H9 (cell line): Measurements from ENCODE around the gene CD151. TPM values are rescaled to one million over a fixed set of nuclear protein-coding genes. Genes with fewer than 3 reads are reported as not detected.

Experiments
- DNase-seq: peaks from one replicate; pipeline ENCODE4 v3.0.0-alpha.2; 2017
- H2AFZ ChIP-seq: one replicate; pipeline ENCODE4 v1.6.1; 2013; ENCODE audit warnings: mild to moderate bottlenecking, low read length, control low read depth, moderate library complexity
- H2AK5ac ChIP-seq: 2 replicates; pipeline ENCODE4 v1.6.1; 2013; ENCODE audit warnings: low read length, control low read depth, mixed read lengths; ENCODE audit not compliant: insufficient read length
- H2BK120ac ChIP-seq: one replicate; pipeline ENCODE4 v1.6.1; 2013; ENCODE audit warnings: low read depth, mild to moderate bottlenecking, low read length, control low read depth, inconsistent platforms; ENCODE audit not compliant: poor library complexity, severe bottlenecking
- H2BK12ac ChIP-seq: 2 replicates; pipeline ENCODE4 v1.6.1; 2013; ENCODE audit warnings: low read length, control low read depth, mixed read lengths, low read depth; ENCODE audit not compliant: insufficient read length
- H2BK15ac ChIP-seq: 2 replicates; pipeline ENCODE4 v1.6.1; 2013; ENCODE audit warnings: low read depth, low read length, control low read depth
- H2BK20ac ChIP-seq: one replicate; pipeline ENCODE4 v1.6.1; 2013; ENCODE audit warnings: low read depth, mild to moderate bottlenecking, low read length, control low read depth, inconsistent platforms; ENCODE audit not compliant: poor library complexity, severe bottlenecking
- H2BK5ac ChIP-seq: 2 replicates; pipeline ENCODE4 v1.6.1; 2013; ENCODE audit warnings: low read length, control low read depth, mixed read lengths; ENCODE audit not compliant: insufficient read length
- H3K14ac ChIP-seq: 2 replicates; pipeline ENCODE4 v1.6.1; 2013; ENCODE audit warnings: low read length, control low read depth; ENCODE audit not compliant: insufficient read depth
- H3K18ac ChIP-seq: 2 replicates; pipeline ENCODE4 v1.6.1; 2013; ENCODE audit warnings: low read depth, mild to moderate bottlenecking, mixed read lengths, low read length, control low read depth; ENCODE audit not compliant: insufficient read length
- H3K23ac ChIP-seq: 2 replicates; pipeline ENCODE4 v1.6.1; 2013; ENCODE audit warnings: low read length, control low read depth, mixed read lengths, low read depth; ENCODE audit not compliant: insufficient read length
- H3K23me2 ChIP-seq: 2 replicates; pipeline ENCODE4 v1.6.1; 2013; ENCODE audit warnings: low read depth, mild to moderate bottlenecking, mixed read lengths, low read length, control low read depth; ENCODE audit not compliant: insufficient read length, poor library complexity, severe bottlenecking
- H3K27ac ChIP-seq: 2 replicates; pipeline ENCODE4 v1.5.1; 2013; ENCODE audit warnings: low read length, control low read depth, mixed read lengths, low read depth; ENCODE audit not compliant: insufficient read length
- H3K27me3 ChIP-seq: 2 replicates; pipeline ENCODE4 v1.6.1; 2013; ENCODE audit warnings: low read length, control low read depth, inconsistent platforms; ENCODE audit not compliant: insufficient read depth
- H3K4ac ChIP-seq: 2 replicates; pipeline ENCODE4 v1.6.1; 2013; ENCODE audit warnings: low read depth, mild to moderate bottlenecking, control low read depth, inconsistent platforms, low read length, moderate library complexity
- H3K4me1 ChIP-seq: 2 replicates; pipeline ENCODE4 v1.6.1; 2013; ENCODE audit warnings: low read length, control low read depth, inconsistent platforms; ENCODE audit not compliant: insufficient read depth
- H3K4me2 ChIP-seq: 2 replicates; pipeline ENCODE4 v1.6.1; 2013; ENCODE audit warnings: low read length, control low read depth, mixed read lengths; ENCODE audit not compliant: insufficient read length, insufficient read depth
- H3K56ac ChIP-seq: 2 replicates; pipeline ENCODE4 v1.6.1; 2013; ENCODE audit warnings: low read depth, mild to moderate bottlenecking, mixed read lengths, low read length, control low read depth; ENCODE audit not compliant: insufficient read length
- H3K79me1 ChIP-seq: 2 replicates; pipeline ENCODE4 v1.6.1; 2013; ENCODE audit warnings: low read depth, mild to moderate bottlenecking, moderate library complexity, low read length, control low read depth, inconsistent platforms; ENCODE audit not compliant: insufficient read depth, poor library complexity, severe bottlenecking
- H3K79me2 ChIP-seq: 2 replicates; pipeline ENCODE4 v1.6.1; 2013; ENCODE audit warnings: low read length, control low read depth, inconsistent platforms; ENCODE audit not compliant: insufficient read depth
- H3K9ac ChIP-seq: 2 replicates; pipeline ENCODE4 v1.6.1; 2013; ENCODE audit warnings: low read length, control low read depth, mixed read lengths; ENCODE audit not compliant: insufficient read length; ENCODE audit errors: extremely low read depth
- H3K9me3 ChIP-seq: one replicate; pipeline ENCODE4 v1.6.1; 2013; ENCODE audit warnings: low read depth, low read length, inconsistent platforms; ENCODE audit not compliant: control insufficient read depth
- H3T11ph ChIP-seq: one replicate; pipeline ENCODE4 v1.6.1; 2013; ENCODE audit warnings: mild to moderate bottlenecking, low read length, control low read depth, inconsistent platforms
- H4K20me1 ChIP-seq: one replicate; pipeline ENCODE4 v1.6.1; 2013; ENCODE audit not compliant: control insufficient read depth, insufficient read length, insufficient read depth
- H4K5ac ChIP-seq: 2 replicates; pipeline ENCODE4 v1.6.1; 2013; ENCODE audit warnings: low read depth, mild to moderate bottlenecking, mixed read lengths, low read length, control low read depth; ENCODE audit not compliant: insufficient read length
- H4K8ac ChIP-seq: replicated peaks from 2 replicates; pipeline ENCODE4 v1.6.1; 2013; ENCODE audit warnings: low read length, control low read depth, mixed read lengths, low read depth; ENCODE audit not compliant: insufficient read length
- H4K91ac ChIP-seq: 2 replicates; pipeline ENCODE4 v1.6.1; 2013; ENCODE audit warnings: low read depth, mild to moderate bottlenecking, moderate library complexity, mixed read lengths, low read length, control low read depth; ENCODE audit not compliant: insufficient read length
- H3K27ac Mint-ChIP-seq, 3 experiments: 2 replicates in 2 of 3; 3 replicates in 1 of 3; pipeline ENCODE4 v1.8.0; 2020 to 2021; ENCODE audit warnings: mixed read lengths in 3 of 3, mild to moderate bottlenecking in 1 of 3, moderate library complexity in 1 of 3
- H3K27me3 Mint-ChIP-seq: 2 replicates; pipeline ENCODE4 v1.8.0; 2021; ENCODE audit warnings: low read depth, mild to moderate bottlenecking, moderate library complexity, mixed read lengths
- H3K36me3 Mint-ChIP-seq, 3 experiments: 2 replicates in 2 of 3; 3 replicates in 1 of 3; pipeline ENCODE4 v1.8.0; 2020 to 2021; ENCODE audit warnings: low read depth in 3 of 3, mixed read lengths in 3 of 3; ENCODE audit not compliant: insufficient read depth in 1 of 3
- H3K4me1 Mint-ChIP-seq, 2 experiments: 2 replicates each; pipeline ENCODE4 v1.8.0; 2020; ENCODE audit warnings: mixed read lengths in 2 of 2
- H3K4me3 Mint-ChIP-seq, 2 experiments: 2 replicates in 1 of 2; 3 replicates in 1 of 2; pipeline ENCODE4 v1.8.0; 2020 to 2021; ENCODE audit warnings: mild to moderate bottlenecking in 2 of 2, mixed read lengths in 2 of 2, moderate library complexity in 1 of 2
- H3K9me3 Mint-ChIP-seq, 2 experiments: 2 replicates in 1 of 2; 3 replicates in 1 of 2; pipeline ENCODE4 v1.8.0; 2020; ENCODE audit warnings: mild to moderate bottlenecking in 2 of 2, mixed read lengths in 2 of 2, moderate library complexity in 1 of 2
- CTCF ChIP-seq: fragments of 200-600 bp; sonication (generic); conservative IDR thresholded peaks from 3 replicates; pipeline ENCODE4 v1.8.0; 2021; ENCODE audit warnings: antibody characterized with exemption, mild to moderate bottlenecking
- WGBS: extraction: QIAGEN DNeasy Blood & Tissue Kit; methylation state at CpG from one replicate; pipeline ENCODE4 v1.1.7; 2013; ENCODE audit warnings: missing lambda C conversion rate, low lambda C conversion rate, mixed read lengths; ENCODE audit not compliant: insufficient read length; ENCODE audit errors: extremely low coverage; 5-methylcytosine and 5-hydroxymethylcytosine counted together
- total RNA-seq: library from RNA; stranded (reverse); gene quantifications from 2 replicates; pipeline ENCODE4 v1.2.1, GENCODE V29; 2021

The CD151 gene
- total RNA-seq, 1 experiment from 2014 or later, result 138 TPM

- H3K9ac ChIP-seq, result no peak overlapping the region
- Mint-ChIP-seq H3K4me3 (no peak overlapping the region), H3K27ac (peak overlapping the region in 1 of 3 experiments; percentile 32; a peak in 1 of 7 replicates), H3K27me3 (peaks cover 9% of the 10 kb centered on the region), H3K9me3 (no peaks in the 10 kb centered on the region), H3K4me1 (peaks cover 22 to 37% of the 10 kb centered on the region in 2 experiments), H3K36me3 (peaks cover 3 to 17% (median 15%) of the 10 kb centered on the region in 3 experiments; a peak in 5 of 7 replicates)
- TF ChIP-seq CTCF, result no peak
- H3K56ac ChIP-seq, result no peak overlapping the region
- H3K23me2 ChIP-seq, result no peaks in the 10 kb centered on the region
- no peak overlapping the region for H3T11ph ChIP-seq
- H3K27ac ChIP-seq, result no peak overlapping the region
- no peaks in the 10 kb centered on the region; the same call in 1 of the 2 replicates for H3K4me1 ChIP-seq
- no peaks in the 10 kb centered on the region for H3K27me3 ChIP-seq
- H3K79me2 ChIP-seq, result no peaks in the 10 kb centered on the region
- no peak overlapping the region for H4K8ac ChIP-seq
- H2AK5ac ChIP-seq, result no peak overlapping the region
- H4K20me1 ChIP-seq, result no peaks in the 10 kb centered on the region
- no peak overlapping the region for H2AFZ ChIP-seq
- H2BK20ac ChIP-seq, result no peak overlapping the region
- no peaks in the 10 kb centered on the region for H3K79me1 ChIP-seq
- DNase-seq, result no peak
- H2BK5ac ChIP-seq, result no peak overlapping the region
- H3K4me2 ChIP-seq, result no peak overlapping the region
- no peak overlapping the region for H2BK15ac ChIP-seq
- H2BK120ac ChIP-seq, result no peak overlapping the region
- H3K9me3 ChIP-seq, result no peaks in the 10 kb centered on the region
- no peak overlapping the region for H3K23ac ChIP-seq
- H2BK12ac ChIP-seq, result no peak overlapping the region
- H4K91ac ChIP-seq, result no peak overlapping the region
- H4K5ac ChIP-seq, result no peak overlapping the region
- H3K18ac ChIP-seq, result no peak overlapping the region
- WGBS, result no CpG with 5 or more reads among the region's 41 CpGs
- H3K4ac ChIP-seq, result no peak overlapping the region
- H3K14ac ChIP-seq, result no peak overlapping the region
These were observed 33.0 kb downstream of the CD151 start for GRCh38 chr11:865462-866430.
